NCI-H1092 (cell line): ENCODE results near the gene MDGA2.
"Not testable (repeated sequence)": the region's sequence is repeated elsewhere in the genome, so short reads cannot be mapped to it uniquely, and the experiment has no call there.

ENCODE experiments used
- DNase-seq: peaks from one replicate; lab custom pipeline; 2025; lab: John Stamatoyannopoulos, UW

Gene MDGA2

GRCh38 chr14:46915539-46915938 lies 759.9 kb downstream of the MDGA2 start:
- not testable (repeated sequence) for DNase-seq

GRCh38 chr14:46902837-46903236 lies 772.6 kb downstream of the MDGA2 start:
- no peak for DNase-seq

- DNase-seq = no peak
Measured at GRCh38 chr14:46894476-46894875, 780.9 kb downstream of the MDGA2 start.

GRCh38 chr14:46887144-46887543 lies 788.3 kb downstream of the MDGA2 start:
- DNase-seq = no peak

- no peak for DNase-seq
Measured at GRCh38 chr14:46885566-46885965, 789.8 kb downstream of the MDGA2 start.

- DNase-seq = no peak
Measured at GRCh38 chr14:46861753-46862152, 813.7 kb downstream of the MDGA2 start.

GRCh38 chr14:46840944-46841720 lies 834.3 kb downstream of the MDGA2 start:
- DNase-seq = no peak

GRCh38 chr14:46820291-46820690 lies 855.1 kb downstream of the MDGA2 start:
- DNase-seq = no peak

GRCh38 chr14:46819117-46819516 lies 856.3 kb downstream of the MDGA2 start:
- DNase-seq = no peak

GRCh38 chr14:46818147-46818546 lies 857.3 kb downstream of the MDGA2 start:
- no peak for DNase-seq

GRCh38 chr14:46793144-46793543 lies 882.3 kb downstream of the MDGA2 start:
- DNase-seq = no peak
